NCI-H2227 (cell line): Measurements from ENCODE around the gene BCORL1.
A peak's percentile ranks its signal among the peaks of the same experiment; 100 is the strongest.

Source experiments
- DNase-seq: peaks from one replicate; lab custom pipeline; 2025; ENCODE audit not compliant: unreplicated experiment; lab: John Stamatoyannopoulos, UW

Gene BCORL1

GRCh38 chrX:130055899-130056298 lies 73.5 kb downstream of the BCORL1 start:
- DNase-seq = no peak

GRCh38 chrX:130057209-130057608 lies 74.8 kb downstream of the BCORL1 start:
- peak; percentile 11 for DNase-seq

- DNase-seq = no peak
These were observed 76.2 kb downstream of the BCORL1 start for GRCh38 chrX:130058652-130059051.

- peak; percentile 94 for DNase-seq
These were observed 78.0 kb downstream of the BCORL1 start for GRCh38 chrX:130060122-130061069.

GRCh38 chrX:130066975-130067615 lies 84.7 kb downstream of the BCORL1 start:
- no peak for DNase-seq

GRCh38 chrX:130071611-130072344 lies 89.3 kb downstream of the BCORL1 start:
- no peak for DNase-seq

- no peak for DNase-seq
These were observed 89.9 kb downstream of the BCORL1 start for GRCh38 chrX:130072345-130072740.

GRCh38 chrX:130075777-130076176 lies 93.3 kb downstream of the BCORL1 start:
- no peak for DNase-seq

GRCh38 chrX:130079824-130080406 lies 97.5 kb downstream of the BCORL1 start:
- peak; percentile 81 for DNase-seq

- DNase-seq = no peak
These were observed 98.4 kb downstream of the BCORL1 start for GRCh38 chrX:130080791-130081367.

- DNase-seq = no peak
These were observed 99.1 kb downstream of the BCORL1 start for GRCh38 chrX:130081421-130082045.

GRCh38 chrX:130082244-130083106 lies 100.0 kb downstream of the BCORL1 start:
- no peak for DNase-seq

- no peak for DNase-seq
These were observed 100.7 kb downstream of the BCORL1 start for GRCh38 chrX:130083107-130083490.

- DNase-seq = no peak
These were observed 101.4 kb downstream of the BCORL1 start for GRCh38 chrX:130083656-130084382.

- no peak for DNase-seq
These were observed 102.3 kb downstream of the BCORL1 start for GRCh38 chrX:130084631-130085237.

GRCh38 chrX:130085551-130086446 lies 103.4 kb downstream of the BCORL1 start:
- no peak for DNase-seq

- DNase-seq = no peak
These were observed 104.2 kb downstream of the BCORL1 start for GRCh38 chrX:130086447-130087206.
